ENCODE data around the gene POLD3. TPM values are rescaled to one million over a fixed set of nuclear protein-coding genes. Genes with fewer than 3 reads are reported as not detected.

Gene POLD3
- total RNA-seq, 4 donors from 2014 or later, result 9.1 to 18.7 (median 12.4) TPM

- TF ChIP-seq, protein P1, sequence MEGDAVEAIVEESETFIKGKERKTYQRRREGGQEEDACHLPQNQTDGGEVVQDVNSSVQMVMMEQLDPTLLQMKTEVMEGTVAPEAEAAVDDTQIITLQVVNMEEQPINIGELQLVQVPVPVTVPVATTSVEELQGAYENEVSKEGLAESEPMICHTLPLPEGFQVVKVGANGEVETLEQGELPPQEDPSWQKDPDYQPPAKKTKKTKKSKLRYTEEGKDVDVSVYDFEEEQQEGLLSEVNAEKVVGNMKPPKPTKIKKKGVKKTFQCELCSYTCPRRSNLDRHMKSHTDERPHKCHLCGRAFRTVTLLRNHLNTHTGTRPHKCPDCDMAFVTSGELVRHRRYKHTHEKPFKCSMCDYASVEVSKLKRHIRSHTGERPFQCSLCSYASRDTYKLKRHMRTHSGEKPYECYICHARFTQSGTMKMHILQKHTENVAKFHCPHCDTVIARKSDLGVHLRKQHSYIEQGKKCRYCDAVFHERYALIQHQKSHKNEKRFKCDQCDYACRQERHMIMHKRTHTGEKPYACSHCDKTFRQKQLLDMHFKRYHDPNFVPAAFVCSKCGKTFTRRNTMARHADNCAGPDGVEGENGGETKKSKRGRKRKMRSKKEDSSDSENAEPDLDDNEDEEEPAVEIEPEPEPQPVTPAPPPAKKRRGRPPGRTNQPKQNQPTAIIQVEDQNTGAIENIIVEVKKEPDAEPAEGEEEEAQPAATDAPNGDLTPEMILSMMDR (IDR thresholded peaks at IDR 0.05), result no peak
- no peak for TF ChIP-seq POLR2AphosphoS5 (IDR thresholded peaks at IDR 0.05)
- no peak for TF ChIP-seq EP300 (IDR thresholded peaks at IDR 0.05)
- no peak for TF ChIP-seq POLR2A (IDR thresholded peaks at IDR 0.05)
- ATAC-seq, result no peak
- no peaks in the 10 kb centered on the region for H3K27me3 ChIP-seq
- peaks cover 0 to 64% (median 12%) of the 10 kb centered on the region in 3 donors for H3K4me1 ChIP-seq
- peak overlapping the region in 3 of 4 donors; percentile 74 to 80 (median 77) for H3K27ac ChIP-seq
- H3K9me3 ChIP-seq, result no peaks in the 10 kb centered on the region
- WGBS, 2 donors (ENCODE audit: low coverage in 1 of 2), result no CpG with 5 or more reads among the region's 14 CpGs
- H3K36me3 ChIP-seq, result no peaks in the 10 kb centered on the region
- peak overlapping the region; percentile 29 to 58 for H3K4me3 ChIP-seq
These were observed 90.4 kb downstream of the POLD3 start for GRCh38 chr11:74682731-74683278.

- no peak for TF ChIP-seq POLR2A (IDR thresholded peaks at IDR 0.05)
- TF ChIP-seq POLR2AphosphoS5 (IDR thresholded peaks at IDR 0.05), result no peak
- TF ChIP-seq EP300 (IDR thresholded peaks at IDR 0.05), result no peak
- TF ChIP-seq, protein P1 (IDR thresholded peaks at IDR 0.05), result peak in 3 of 4 experiments; percentile 35 to 69 (median 68)
- Histone ChIP-seq H3K9me3 (no peaks in the 10 kb centered on the region), H3K36me3 (no peaks in the 10 kb centered on the region), H3K4me1 (peaks cover 0 to 63% (median 12%) of the 10 kb centered on the region in 3 donors), H3K27me3 (no peaks in the 10 kb centered on the region), H3K27ac (peak overlapping the region in 3 of 4 donors; percentile 74 to 80 (median 77)), H3K4me3 (peak overlapping the region; percentile 29 to 58)
- ATAC-seq, result peak; percentile 29
- WGBS, 2 donors (ENCODE audit: low coverage in 1 of 2), result 4% methylated on average over 5 of the region's 59 CpGs; no CpG with 5 or more reads in 1 of the 2 donors
These were observed 91.0 kb downstream of the POLD3 start for GRCh38 chr11:74683279-74683871.

GRCh38 chr11:74683941-74684481 lies 91.6 kb downstream of the POLD3 start:
- Histone ChIP-seq H3K9me3 (no peaks in the 10 kb centered on the region), H3K27me3 (no peaks in the 10 kb centered on the region), H3K4me3 (peak overlapping the region in 1 of 2 donors; percentile 58), H3K36me3 (no peaks in the 10 kb centered on the region), H3K4me1 (peaks cover 0 to 57% (median 12%) of the 10 kb centered on the region in 3 donors), H3K27ac (peak overlapping the region in 2 of 4 donors; percentile 77 to 80)
- no peak for TF ChIP-seq EP300 (IDR thresholded peaks at IDR 0.05)
- TF ChIP-seq, protein P1 (IDR thresholded peaks at IDR 0.05), result no peak
- TF ChIP-seq POLR2AphosphoS5 (IDR thresholded peaks at IDR 0.05), result no peak
- TF ChIP-seq POLR2A (IDR thresholded peaks at IDR 0.05), result no peak
- 56 to 79% methylated on average over 6 to 9 of the region's 12 CpGs for WGBS, 2 donors (ENCODE audit: low coverage in 1 of 2)
- no peak for ATAC-seq

GRCh38 chr11:74684661-74685060 lies 92.3 kb downstream of the POLD3 start:
- Histone ChIP-seq H3K4me1 (peaks cover 0 to 50% (median 12%) of the 10 kb centered on the region in 3 donors), H3K9me3 (no peaks in the 10 kb centered on the region), H3K36me3 (no peaks in the 10 kb centered on the region), H3K4me3 (no peak overlapping the region), H3K27me3 (no peaks in the 10 kb centered on the region), H3K27ac (no peak overlapping the region)
- TF ChIP-seq POLR2A (IDR thresholded peaks at IDR 0.05), result no peak
- no peak for TF ChIP-seq POLR2AphosphoS5 (IDR thresholded peaks at IDR 0.05)
- no peak for TF ChIP-seq EP300 (IDR thresholded peaks at IDR 0.05)
- TF ChIP-seq, protein P1 (IDR thresholded peaks at IDR 0.05), result no peak
- no peak for ATAC-seq
- 82 to 100% methylated on average over 1 of the region's 1 CpG for WGBS, 2 donors (ENCODE audit: low coverage in 1 of 2)

All from gastroesophageal sphincter (tissue), 4 donors.